ENCODE measurements around the gene PITPNB. TPM values are rescaled to one million over a fixed set of nuclear protein-coding genes. Genes with fewer than 3 reads are reported as not detected.

PITPNB gene
- total and polyA plus RNA-seq, 2 of the 13 experiments (the other 11 are each of a cell fraction or from before 2014, with no cell fraction given), result 17.0 to 30.1 TPM

DNA sequence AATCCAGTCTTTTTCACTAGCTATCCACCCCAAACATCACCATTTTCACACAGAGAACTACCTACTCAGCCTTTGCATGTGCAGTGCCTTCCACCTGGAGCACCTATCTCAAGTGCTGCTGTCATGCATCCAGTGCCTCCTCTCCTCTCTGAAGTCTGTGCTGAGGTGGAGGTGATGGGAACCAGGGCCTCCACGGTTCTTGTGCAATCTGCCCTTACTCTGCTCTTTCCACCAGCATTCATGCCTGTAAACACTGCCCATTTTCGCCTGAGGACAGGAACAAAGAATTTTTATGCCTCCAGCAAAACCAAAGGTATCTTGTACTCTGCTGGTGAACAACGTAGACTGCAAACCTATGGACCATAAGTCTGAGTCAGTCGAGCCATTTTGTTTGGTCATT is 27.0 kb downstream of the PITPNB start:
- ATAC-seq, result no peak
- H3K27ac ChIP-seq (ENCODE audit: extremely low read length, insufficient read depth, low read length), result no peak overlapping the region
- POLR2A ChIA-PET, result no interaction called here
- H3K9ac ChIP-seq (ENCODE audit: insufficient read depth, low read depth, low read length), result no peak overlapping the region
- TF ChIP-seq BATF2 (CRISPR knock-in tag; IDR thresholded peaks at IDR 0.05), result no peak
- TF ChIP-seq NFYB (CRISPR knock-in tag; IDR thresholded peaks at IDR 0.05), result no peak
- 0 out of 2 replicates have a peak, but pooled peaks have one; percentile 67 for TF ChIP-seq ZKSCAN5 (CRISPR knock-in tag; IDR thresholded peaks at IDR 0.05)
- TF ChIP-seq CENPX (CRISPR knock-in tag; IDR thresholded peaks at IDR 0.05), result no peak
- no peak for TF ChIP-seq ZNF670 (CRISPR knock-in tag; IDR thresholded peaks at IDR 0.05; ENCODE audit: borderline replicate concordance)
- no peak for TF ChIP-seq ZZZ3 (CRISPR knock-in tag; IDR thresholded peaks at IDR 0.05; ENCODE audit: borderline replicate concordance)
- TF ChIP-seq ZNF749 (CRISPR knock-in tag; IDR thresholded peaks at IDR 0.05; ENCODE audit: borderline replicate concordance), result no peak
- TF ChIP-seq CEBPB (IDR thresholded peaks at IDR 0.05; ENCODE audit: borderline replicate concordance, low read depth, low read length), result peak; percentile 81
- no peak for TF ChIP-seq ZMAT5 (CRISPR knock-in tag; IDR thresholded peaks at IDR 0.05; ENCODE audit: borderline replicate concordance, low read depth)
- TF ChIP-seq, protein P1, sequence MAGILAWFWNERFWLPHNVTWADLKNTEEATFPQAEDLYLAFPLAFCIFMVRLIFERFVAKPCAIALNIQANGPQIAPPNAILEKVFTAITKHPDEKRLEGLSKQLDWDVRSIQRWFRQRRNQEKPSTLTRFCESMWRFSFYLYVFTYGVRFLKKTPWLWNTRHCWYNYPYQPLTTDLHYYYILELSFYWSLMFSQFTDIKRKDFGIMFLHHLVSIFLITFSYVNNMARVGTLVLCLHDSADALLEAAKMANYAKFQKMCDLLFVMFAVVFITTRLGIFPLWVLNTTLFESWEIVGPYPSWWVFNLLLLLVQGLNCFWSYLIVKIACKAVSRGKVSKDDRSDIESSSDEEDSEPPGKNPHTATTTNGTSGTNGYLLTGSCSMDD (CRISPR knock-in tag; IDR thresholded peaks at IDR 0.05), result no peak
- TF ChIP-seq, protein P2, sequence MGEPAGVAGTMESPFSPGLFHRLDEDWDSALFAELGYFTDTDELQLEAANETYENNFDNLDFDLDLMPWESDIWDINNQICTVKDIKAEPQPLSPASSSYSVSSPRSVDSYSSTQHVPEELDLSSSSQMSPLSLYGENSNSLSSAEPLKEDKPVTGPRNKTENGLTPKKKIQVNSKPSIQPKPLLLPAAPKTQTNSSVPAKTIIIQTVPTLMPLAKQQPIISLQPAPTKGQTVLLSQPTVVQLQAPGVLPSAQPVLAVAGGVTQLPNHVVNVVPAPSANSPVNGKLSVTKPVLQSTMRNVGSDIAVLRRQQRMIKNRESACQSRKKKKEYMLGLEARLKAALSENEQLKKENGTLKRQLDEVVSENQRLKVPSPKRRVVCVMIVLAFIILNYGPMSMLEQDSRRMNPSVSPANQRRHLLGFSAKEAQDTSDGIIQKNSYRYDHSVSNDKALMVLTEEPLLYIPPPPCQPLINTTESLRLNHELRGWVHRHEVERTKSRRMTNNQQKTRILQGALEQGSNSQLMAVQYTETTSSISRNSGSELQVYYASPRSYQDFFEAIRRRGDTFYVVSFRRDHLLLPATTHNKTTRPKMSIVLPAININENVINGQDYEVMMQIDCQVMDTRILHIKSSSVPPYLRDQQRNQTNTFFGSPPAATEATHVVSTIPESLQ (CRISPR knock-in tag; conservative IDR thresholded peaks at IDR 0.05), result no peak
- TF ChIP-seq SNAPC2 (CRISPR knock-in tag; IDR thresholded peaks at IDR 0.05), result no peak
- no peak for TF ChIP-seq ZBTB21 (CRISPR knock-in tag; IDR thresholded peaks at IDR 0.05)
- no peak for FAIRE-seq
- H3K4me2 ChIP-seq (ENCODE audit: low read depth, low read length), result peak overlapping the region; percentile 8; the same call in 1 of the 2 replicates
- peaks cover 49% of the 10 kb centered on the region for H3K4me1 ChIP-seq (ENCODE audit: insufficient read depth, low read length)
- no TSS peak for BruUV-seq (replicated peaks)
- 45% methylated on average over 3 of the region's 4 CpGs for WGBS (ENCODE audit: low lambda C conversion rate)
- no peaks in the 10 kb centered on the region for H3K27me3 ChIP-seq (ENCODE audit: control insufficient read depth in 1 of 2, insufficient read depth in 2 of 2, low read length in 2 of 2)
- peaks cover 5% of the 10 kb centered on the region; the same call in 1 of the 2 replicates for H4K20me1 ChIP-seq (ENCODE audit: insufficient read depth, low read length)
- no peak overlapping the region for H2AFZ ChIP-seq (ENCODE audit: low read length)
- intact Hi-C loops (cut with micrococcal nuclease; ENCODE audit: unreplicated experiment), result no loop called here
- in situ Hi-C loops (cut with HindIII; ENCODE audit: extremely low pct_ligation_motif_present, low pct_unique_long_range_greater_than_20kb), result no loop called here
- H3K79me2 ChIP-seq (ENCODE audit: insufficient read depth, low read length), result no peaks in the 10 kb centered on the region
- CTCF ChIA-PET (ENCODE audit: low intra/inter-chr PET ratio, low total read pairs), result no interaction called here
- H3K4me3 ChIP-seq (replicated peaks in 1 of 3; ENCODE audit: insufficient read depth in 1 of 3, low read depth in 2 of 3, low read length in 3 of 3), result no peak overlapping the region
- H3K36me3 ChIP-seq (replicated peaks in 1 of 2; ENCODE audit: control insufficient read depth in 1 of 2, insufficient read depth in 2 of 2, low read length in 2 of 2), result peaks cover 22 to 70% of the 10 kb centered on the region in 2 experiments
- no peaks in the 10 kb centered on the region for H3K9me3 ChIP-seq (ENCODE audit: low read length)
- DNase-seq (ENCODE audit: low spot score), result no peak
